Natural killer cell (primary cell): ENCODE results near the gene MEF2D. TPM values are rescaled to one million over a fixed set of nuclear protein-coding genes. Genes with fewer than 3 reads are reported as not detected.
A peak's percentile ranks its signal among the peaks of the same experiment; 100 is the strongest.

Experiments
- ATAC-seq, 3 donors: fragments of 150-1000 bp in 2 of 3; fragments of 200-7000 bp in 1 of 3; cut with Tn5 transposase; 1 replicate in 1 of 3; 2 replicates in 2 of 3; pipeline ENCODE4 v1.10.0; 2021; ENCODE audit warnings: mild to moderate bottlenecking in 2 of 3, moderate library complexity in 2 of 3
- DNase-seq, 2 donors: peaks; one replicate each; pipeline versions ENCODE4 v3.0.0 to v3.0.0-alpha.2; 2013 to 2021; ENCODE audit warnings: mixed read lengths in 1 of 2
- H3K27ac ChIP-seq: one replicate; pipeline ENCODE4 v1.5.1; 2013; ENCODE audit warnings: mild to moderate bottlenecking, low read length
- H3K27me3 ChIP-seq: one replicate; pipeline ENCODE4 v1.6.1; 2013; ENCODE audit warnings: low read length; ENCODE audit not compliant: control insufficient read depth, insufficient read depth
- H3K36me3 ChIP-seq: one replicate; pipeline ENCODE4 v1.6.1; 2013; ENCODE audit warnings: low read length; ENCODE audit not compliant: control insufficient read depth, insufficient read depth
- H3K4me1 ChIP-seq: one replicate; pipeline ENCODE4 v1.6.1; 2013; ENCODE audit warnings: low read length; ENCODE audit not compliant: control insufficient read depth, insufficient read depth
- H3K4me3 ChIP-seq: one replicate; pipeline ENCODE4 v1.5.1; 2013; ENCODE audit warnings: low read length
- H3K9me3 ChIP-seq: one replicate; pipeline ENCODE4 v1.6.1; 2013; ENCODE audit warnings: low read length; ENCODE audit not compliant: control insufficient read depth, insufficient read depth
- H3K27ac Mint-ChIP-seq, 2 donors: one replicate each; pipeline ENCODE4 v1.8.0; 2022; ENCODE audit warnings: mild to moderate bottlenecking in 2 of 2, mixed read lengths in 2 of 2, moderate library complexity in 1 of 2
- H3K27me3 Mint-ChIP-seq, 2 donors: one replicate each; pipeline ENCODE4 v1.8.0; 2022; ENCODE audit warnings: low read depth in 2 of 2, mixed read lengths in 2 of 2
- H3K36me3 Mint-ChIP-seq: one replicate; pipeline ENCODE4 v1.8.0; 2022; ENCODE audit warnings: mixed read lengths
- H3K4me1 Mint-ChIP-seq, 2 donors: one replicate each; pipeline ENCODE4 v1.8.0; 2022; ENCODE audit warnings: mixed read lengths in 2 of 2
- H3K4me3 Mint-ChIP-seq: one replicate; pipeline ENCODE4 v1.8.0; 2022; ENCODE audit warnings: mild to moderate bottlenecking, moderate library complexity, mixed read lengths
- H3K9me3 Mint-ChIP-seq, 2 donors: one replicate each; pipeline ENCODE4 v1.8.0; 2022; ENCODE audit warnings: mixed read lengths in 2 of 2
- CTCF ChIP-seq: fragments of 200-600 bp; IDR thresholded peaks from one replicate; pipeline ENCODE4 v1.8.0; 2022; ENCODE audit warnings: antibody characterized with exemption
- WGBS: methylation state at CpG from one replicate; pipeline ENCODE4 v1.1.7; 2013; ENCODE audit warnings: missing lambda C conversion rate; ENCODE audit not compliant: insufficient coverage; 5-methylcytosine and 5-hydroxymethylcytosine counted together
- intact Hi-C: fragments of 100-400 bp; cut with micrococcal nuclease; formaldehyde crosslinking; loops from one replicate; pipeline ENCODE4 v1.14.2; 2022
- total RNA-seq, 4 donors: library from RNA; stranded (reverse); fragments of 120-200 nt in 1 of 4; gene quantifications; one replicate each; pipeline versions ENCODE4 v1.2.3 to v1.2.4, GENCODE V29; 2013 to 2022

The MEF2D gene
- total RNA-seq, 3 donors from 2014 or later (not counting 1 experiment from before 2014, with no cell fraction given), result 232 to 298 (median 284) TPM

- no peak for TF ChIP-seq CTCF
- Histone ChIP-seq H3K27ac (no peak overlapping the region), H3K9me3 (no peaks in the 10 kb centered on the region), H3K36me3 (peaks cover 51% of the 10 kb centered on the region), H3K4me3 (no peak overlapping the region), H3K4me1 (peaks cover 57% of the 10 kb centered on the region), H3K27me3 (no peaks in the 10 kb centered on the region)
- Mint-ChIP-seq H3K27ac (peak overlapping the region; percentile 61 to 90), H3K4me3 (no peak overlapping the region), H3K36me3 (peaks cover 14% of the 10 kb centered on the region), H3K27me3 (no peaks in the 10 kb centered on the region), H3K4me1 (peaks cover 59 to 78% of the 10 kb centered on the region in 2 donors), H3K9me3 (no peaks in the 10 kb centered on the region)
- DNase-seq (no peak), ATAC-seq (no peak)
- WGBS, result 93% methylated on average over 2 of the region's 2 CpGs
- intact Hi-C loops, result no loop called here
Measured at GRCh38 chr1:156483397-156483796, 17.2 kb downstream of the MEF2D start.

- Histone ChIP-seq H3K36me3 (peaks cover 63% of the 10 kb centered on the region), H3K27ac (no peak overlapping the region), H3K27me3 (no peaks in the 10 kb centered on the region), H3K4me3 (no peak overlapping the region), H3K4me1 (peaks cover 46% of the 10 kb centered on the region), H3K9me3 (no peaks in the 10 kb centered on the region)
- ATAC-seq (no peak), DNase-seq (no peak)
- Mint-ChIP-seq H3K36me3 (peaks cover 14% of the 10 kb centered on the region), H3K9me3 (no peaks in the 10 kb centered on the region), H3K27me3 (no peaks in the 10 kb centered on the region), H3K27ac (peak overlapping the region; percentile 90 to 93), H3K4me1 (peaks cover 48 to 67% of the 10 kb centered on the region in 2 donors), H3K4me3 (no peak overlapping the region)
- 96% methylated on average over 19 of the region's 19 CpGs for WGBS
- no peak for TF ChIP-seq CTCF
- intact Hi-C loops, result no loop called here
Measured at GRCh38 chr1:156482276-156482675, 18.3 kb downstream of the MEF2D start.

GRCh38 chr1:156481527-156481926 is 19.0 kb downstream of the MEF2D start:
- intact Hi-C loops, result loop anchor here (2.0 kb wide), 1 partner anchor 19 kb away; the partner anchor contains the start of gene MEF2D
- Histone ChIP-seq H3K27me3 (no peaks in the 10 kb centered on the region), H3K4me1 (peaks cover 39% of the 10 kb centered on the region), H3K27ac (peak overlapping the region; percentile 22), H3K9me3 (no peaks in the 10 kb centered on the region), H3K36me3 (peaks cover 70% of the 10 kb centered on the region), H3K4me3 (no peak overlapping the region)
- no peaks in the 10 kb centered on the region for H3K27me3 Mint-ChIP-seq
- 72% methylated on average over 5 of the region's 5 CpGs for WGBS
- H3K4me3 Mint-ChIP-seq, result no peak overlapping the region
- ATAC-seq (no peak), DNase-seq (peak in 1 of 2 donors; percentile 67)
- peaks cover 14% of the 10 kb centered on the region for H3K36me3 Mint-ChIP-seq
- H3K9me3 Mint-ChIP-seq, result no peaks in the 10 kb centered on the region
- H3K4me1 Mint-ChIP-seq, result peaks cover 44 to 65% of the 10 kb centered on the region in 2 donors
- peak overlapping the region; percentile 90 to 93 for H3K27ac Mint-ChIP-seq
- no peak for TF ChIP-seq CTCF
